NT2/D1 (cell line): Measurements from ENCODE around the gene SSH2.

Experiments used
- SUZ12 ChIP-seq: IDR thresholded peaks from 2 replicates; pipeline ENCODE4 v1.6.1; 2011; ENCODE audit not compliant: insufficient read length, insufficient read depth; ENCODE audit errors: extremely low read depth
- YY1 ChIP-seq: IDR thresholded peaks from 2 replicates; pipeline ENCODE4 v1.6.1; 2011; ENCODE audit not compliant: insufficient read length, insufficient read depth
- ZNF274 ChIP-seq: IDR thresholded peaks from 2 replicates; pipeline ENCODE4 v1.6.1; 2011; ENCODE audit warnings: mild to moderate bottlenecking, low read depth, low read length

DNA sequence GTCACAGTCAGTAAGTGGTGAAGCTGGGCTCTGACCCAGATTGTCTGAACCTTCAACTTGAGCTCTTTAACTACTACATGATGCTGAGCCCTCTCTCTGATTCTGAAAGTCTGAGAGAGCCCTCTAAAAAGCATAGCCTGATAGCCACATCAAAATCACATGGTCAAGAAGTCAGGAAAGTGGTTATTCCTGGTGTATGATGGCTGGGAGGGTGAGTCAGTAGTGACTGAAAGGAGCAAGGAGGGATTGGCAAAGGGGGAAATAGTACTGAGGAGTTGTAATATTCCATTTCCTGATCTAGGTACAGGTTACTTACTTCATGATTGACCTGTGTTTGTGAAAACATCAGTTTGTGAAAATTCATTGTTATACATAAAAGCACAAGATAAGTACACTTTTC is 89.1 kb downstream of the SSH2 start:
- TF ChIP-seq YY1, result no peak
- TF ChIP-seq SUZ12, result no peak
- no peak for TF ChIP-seq ZNF274
